ENCODE measurements around the gene P4HA2.

P4HA2 gene

DNA sequence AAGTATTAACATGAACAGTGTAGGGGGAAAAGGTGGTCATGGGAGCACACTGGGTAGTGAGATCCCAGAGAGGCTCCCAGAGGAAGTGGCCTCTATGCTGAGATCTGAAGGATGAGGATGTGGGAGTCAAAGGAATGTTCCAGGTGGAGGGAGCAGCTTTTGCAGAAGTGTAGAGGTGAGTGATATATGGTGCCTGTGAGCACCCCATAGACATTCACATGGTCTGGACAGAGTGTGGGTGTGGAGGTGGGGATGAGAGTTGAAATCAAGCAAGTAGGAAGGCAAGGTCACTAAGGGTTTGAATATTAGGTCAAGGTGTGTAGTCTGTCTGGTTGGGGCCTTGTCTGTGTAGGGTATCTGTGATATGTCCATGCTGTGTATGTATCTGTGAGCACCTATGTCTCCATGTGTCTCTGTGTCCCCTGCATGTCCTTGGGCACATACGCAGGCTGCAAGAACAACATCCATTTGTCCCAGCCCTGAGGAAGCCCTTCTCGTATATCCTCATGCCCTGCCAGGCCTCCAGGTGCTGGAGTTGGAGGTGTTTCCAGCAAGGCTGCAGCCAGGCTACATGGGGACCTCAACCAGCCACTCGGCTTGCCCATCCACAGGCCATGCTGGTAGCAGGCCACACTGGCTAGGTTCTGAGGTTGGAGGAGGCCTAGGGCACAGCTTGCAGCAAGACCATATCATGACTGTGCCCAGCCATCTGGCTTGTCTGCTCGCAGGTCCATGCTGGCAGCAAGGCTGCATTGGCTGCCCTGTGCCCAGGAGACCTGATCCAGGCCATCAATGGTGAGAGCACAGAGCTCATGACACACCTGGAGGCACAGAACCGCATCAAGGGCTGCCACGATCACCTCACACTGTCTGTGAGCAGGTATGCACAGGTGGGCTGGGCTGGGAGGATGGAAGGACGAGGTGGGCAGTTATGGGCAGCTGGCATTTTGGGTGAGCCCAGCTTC lies 34.5 kb upstream of the P4HA2 start:
- TF ChIP-seq, protein P1, sequence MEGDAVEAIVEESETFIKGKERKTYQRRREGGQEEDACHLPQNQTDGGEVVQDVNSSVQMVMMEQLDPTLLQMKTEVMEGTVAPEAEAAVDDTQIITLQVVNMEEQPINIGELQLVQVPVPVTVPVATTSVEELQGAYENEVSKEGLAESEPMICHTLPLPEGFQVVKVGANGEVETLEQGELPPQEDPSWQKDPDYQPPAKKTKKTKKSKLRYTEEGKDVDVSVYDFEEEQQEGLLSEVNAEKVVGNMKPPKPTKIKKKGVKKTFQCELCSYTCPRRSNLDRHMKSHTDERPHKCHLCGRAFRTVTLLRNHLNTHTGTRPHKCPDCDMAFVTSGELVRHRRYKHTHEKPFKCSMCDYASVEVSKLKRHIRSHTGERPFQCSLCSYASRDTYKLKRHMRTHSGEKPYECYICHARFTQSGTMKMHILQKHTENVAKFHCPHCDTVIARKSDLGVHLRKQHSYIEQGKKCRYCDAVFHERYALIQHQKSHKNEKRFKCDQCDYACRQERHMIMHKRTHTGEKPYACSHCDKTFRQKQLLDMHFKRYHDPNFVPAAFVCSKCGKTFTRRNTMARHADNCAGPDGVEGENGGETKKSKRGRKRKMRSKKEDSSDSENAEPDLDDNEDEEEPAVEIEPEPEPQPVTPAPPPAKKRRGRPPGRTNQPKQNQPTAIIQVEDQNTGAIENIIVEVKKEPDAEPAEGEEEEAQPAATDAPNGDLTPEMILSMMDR (IDR thresholded peaks at IDR 0.05; ENCODE audit: low read depth, low read length, missing control alignments): no peak
- DNase-seq: no peak
- in situ Hi-C loops (cut with HindIII; ENCODE audit: low pct_ligation_motif_present, low sequenced_read_pairs): no loop called here
- Histone ChIP-seq H3K36me3 (replicated peaks) (peaks cover 28% of the 10 kb centered on the region), H3K27ac (no peak overlapping the region), H3K27me3 (replicated peaks) (no peaks in the 10 kb centered on the region), H3K4me3 (ENCODE audit: low read depth, low read length) (no peak overlapping the region)

DNA sequence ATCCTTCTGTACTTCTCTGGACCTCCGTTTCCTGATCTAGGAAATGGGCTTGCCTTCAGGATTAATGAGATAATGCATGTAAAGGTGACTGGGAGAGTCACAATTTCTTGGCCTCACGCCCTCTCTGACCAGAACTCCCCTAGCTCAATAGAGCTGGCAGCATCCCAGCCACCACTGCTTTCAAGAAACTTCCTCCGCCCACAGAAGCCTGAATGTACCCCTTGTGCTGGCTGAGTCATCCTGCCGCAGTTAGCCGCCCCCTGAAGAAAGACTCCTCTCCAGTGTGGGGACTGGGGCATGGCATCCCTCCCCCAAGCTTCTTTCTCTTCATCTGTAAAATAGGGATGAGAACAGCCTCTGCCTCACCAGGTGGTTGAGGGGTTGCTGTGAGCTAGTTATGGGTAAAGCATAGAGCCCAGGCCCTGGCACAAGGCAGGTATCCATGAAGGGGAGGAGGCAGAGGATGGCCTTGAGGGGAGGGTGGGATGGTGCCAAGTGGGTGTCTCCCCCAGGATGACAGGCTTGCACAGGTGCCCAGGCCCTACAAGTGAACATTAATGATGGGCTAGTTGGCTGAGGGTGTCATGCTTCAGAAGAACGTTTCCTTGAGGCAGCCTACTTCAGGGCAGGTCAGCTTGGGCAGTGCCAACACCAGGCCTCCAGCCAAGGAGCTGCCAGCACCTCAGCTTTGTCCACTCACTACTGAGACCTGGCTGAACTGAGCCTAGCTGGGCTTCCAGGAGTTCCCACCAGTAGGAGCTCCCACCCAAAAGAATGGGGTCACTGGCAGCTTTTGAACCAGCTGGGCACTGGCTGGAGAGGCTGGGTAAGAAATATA lies 33.3 kb upstream of the P4HA2 start:
- TF ChIP-seq, protein P1 (IDR thresholded peaks at IDR 0.05; ENCODE audit: low read depth, low read length, missing control alignments): no peak
- Histone ChIP-seq H3K36me3 (replicated peaks) (peaks cover 16% of the 10 kb centered on the region), H3K27ac (peak overlapping the region; percentile 92), H3K4me3 (ENCODE audit: low read depth, low read length) (peak overlapping the region; percentile 9), H3K27me3 (replicated peaks) (no peaks in the 10 kb centered on the region)
- in situ Hi-C loops (cut with HindIII; ENCODE audit: low pct_ligation_motif_present, low sequenced_read_pairs): no loop called here
- peak; percentile 91 for DNase-seq

DNA sequence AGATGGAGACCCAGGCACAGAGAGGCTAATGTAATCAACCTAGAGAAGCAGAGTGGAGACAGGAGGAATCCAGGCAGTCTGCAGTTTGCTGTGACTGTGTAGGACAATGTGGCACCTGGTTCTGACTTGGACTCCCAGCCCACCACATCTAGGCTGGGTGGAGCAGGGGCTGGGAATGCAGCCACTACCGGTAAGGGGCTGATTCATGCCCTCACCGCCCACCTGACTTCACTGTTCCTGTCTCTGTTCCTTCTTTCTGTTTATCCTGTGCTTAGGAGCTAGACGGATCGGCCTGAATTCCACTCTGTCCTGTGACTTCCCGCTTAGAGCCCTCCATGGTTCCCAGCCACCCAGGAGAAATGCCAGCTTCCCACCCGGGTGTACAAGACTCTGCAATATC lies 32.4 kb upstream of the P4HA2 start:
- H3K4me3 ChIP-seq (ENCODE audit: low read depth, low read length): peak overlapping the region; percentile 81
- peaks cover 15% of the 10 kb centered on the region for H3K36me3 ChIP-seq (replicated peaks)
- peak; percentile 28 for DNase-seq
- H3K27ac ChIP-seq: peak overlapping the region; percentile 92
- H3K27me3 ChIP-seq (replicated peaks): no peaks in the 10 kb centered on the region
- TF ChIP-seq, protein P1 (IDR thresholded peaks at IDR 0.05; ENCODE audit: low read depth, low read length, missing control alignments): no peak
- in situ Hi-C loops (cut with HindIII; ENCODE audit: low pct_ligation_motif_present, low sequenced_read_pairs): no loop called here

DNA sequence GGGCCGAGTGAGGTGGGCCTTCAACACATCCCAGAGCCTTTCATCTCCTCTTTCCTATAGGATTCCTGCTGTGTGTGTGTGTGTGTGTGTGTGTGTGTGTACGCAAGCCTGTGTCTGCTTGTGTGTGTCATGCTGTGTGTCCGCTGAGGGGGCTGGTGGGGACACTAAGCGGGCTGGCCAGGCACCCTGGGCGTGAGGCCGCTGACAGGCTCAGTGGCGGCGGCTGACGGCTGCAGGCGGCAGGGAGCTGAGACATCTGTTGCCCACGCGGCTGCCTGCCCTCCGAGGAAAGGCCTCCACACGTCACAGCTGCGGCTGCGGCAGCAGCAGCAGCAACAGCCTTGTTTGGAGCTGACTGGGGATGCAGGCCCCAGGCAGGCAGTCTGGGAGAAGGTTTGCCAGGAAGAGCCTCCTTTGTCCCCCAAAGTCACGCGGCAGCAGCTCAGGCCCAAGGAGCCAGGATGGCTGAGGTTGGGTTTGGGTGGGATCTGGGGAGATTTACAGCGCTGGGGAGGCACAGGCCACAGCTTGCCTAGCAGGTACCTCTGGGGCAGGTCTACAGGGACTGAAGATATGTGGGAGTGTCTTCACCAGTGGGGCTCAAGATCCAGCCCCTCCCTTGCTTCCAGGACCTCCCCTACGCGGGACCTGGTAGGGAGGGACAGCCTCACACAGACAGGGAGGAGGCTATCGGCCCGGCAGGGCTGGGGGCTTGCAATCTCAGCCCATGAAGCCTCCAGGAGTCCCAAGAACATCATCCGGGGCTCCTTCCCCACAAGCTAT lies 31.6 kb upstream of the P4HA2 start:
- H3K27me3 ChIP-seq (replicated peaks): no peaks in the 10 kb centered on the region
- H3K4me3 ChIP-seq (ENCODE audit: low read depth, low read length): peak overlapping the region; percentile 81
- H3K27ac ChIP-seq: peak overlapping the region; percentile 92
- DNase-seq: peak; percentile 84
- H3K36me3 ChIP-seq (replicated peaks): peaks cover 12% of the 10 kb centered on the region
- TF ChIP-seq, protein P1 (IDR thresholded peaks at IDR 0.05; ENCODE audit: low read depth, low read length, missing control alignments): no peak
- in situ Hi-C loops (cut with HindIII; ENCODE audit: low pct_ligation_motif_present, low sequenced_read_pairs): no loop called here
